HEK293 (cell line): ENCODE measurements around the gene OXSR1.
A peak's percentile ranks its signal among the peaks of the same experiment; 100 is the strongest.

ENCODE experiments used
- GLI2 ChIP-seq: fragments of 450-650 bp; formaldehyde crosslinking; IDR thresholded peaks from 2 replicates; pipeline ENCODE4; 2017; ENCODE audit warnings: missing biosample characterization, missing genetic modification characterization, low read depth, borderline replicate concordance
- GLI4 ChIP-seq: fragments of 450-650 bp; formaldehyde crosslinking; IDR thresholded peaks from 2 replicates; pipeline ENCODE4 v1.5.1; 2016; ENCODE audit warnings: missing biosample characterization, missing genetic modification characterization
- GLIS1 ChIP-seq: fragments of 450-650 bp; formaldehyde crosslinking; IDR thresholded peaks from 2 replicates; pipeline ENCODE4 v1.5.1; 2016; ENCODE audit warnings: missing biosample characterization, missing genetic modification characterization
- HOXC10 ChIP-seq: sonication (generic); formaldehyde crosslinking; IDR thresholded peaks from 2 replicates; pipeline ENCODE4 v1.8.1; 2023; ENCODE audit warnings: mild to moderate bottlenecking, missing genetic modification reagents
- INSM2 ChIP-seq: fragments of 450-650 bp; formaldehyde crosslinking; IDR thresholded peaks from 2 replicates; pipeline ENCODE4 v1.5.1; 2016; ENCODE audit warnings: missing biosample characterization, missing genetic modification characterization
- MYNN ChIP-seq: fragments of 450-650 bp; formaldehyde crosslinking; IDR thresholded peaks from 2 replicates; pipeline ENCODE4 v1.5.1; 2016; ENCODE audit warnings: missing biosample characterization, missing genetic modification characterization, borderline replicate concordance
- SALL2 ChIP-seq: fragments of 450-650 bp; formaldehyde crosslinking; IDR thresholded peaks from 2 replicates; pipeline ENCODE4 v1.5.0; 2017; ENCODE audit warnings: missing biosample characterization, mild to moderate bottlenecking, missing genetic modification characterization, borderline replicate concordance
- ZBTB26 ChIP-seq: fragments of 450-650 bp; formaldehyde crosslinking; optimal IDR thresholded peaks from 2 replicates; pipeline ENCODE3; 2016; ENCODE audit warnings: missing biosample characterization, mild to moderate bottlenecking, missing genetic modification characterization
- ZEB2 ChIP-seq: fragments of 450-650 bp; formaldehyde crosslinking; IDR thresholded peaks from 2 replicates; pipeline ENCODE4 v1.5.1; 2016; ENCODE audit warnings: missing biosample characterization, missing genetic modification characterization
- ZFP69B ChIP-seq: fragments of 450-650 bp; formaldehyde crosslinking; IDR thresholded peaks from 2 replicates; pipeline ENCODE4 v1.5.1; 2016; ENCODE audit warnings: missing biosample characterization, missing genetic modification characterization
- ZNF175 ChIP-seq: fragments of 450-650 bp; formaldehyde crosslinking; IDR thresholded peaks from 2 replicates; pipeline ENCODE4 v1.5.1; 2016; ENCODE audit warnings: missing biosample characterization, missing genetic modification characterization
- ZNF18 ChIP-seq: fragments of 450-650 bp; formaldehyde crosslinking; IDR thresholded peaks from 2 replicates; pipeline ENCODE4 v1.5.1; 2016; ENCODE audit warnings: missing biosample characterization, missing genetic modification characterization
- ZNF239 ChIP-seq: fragments of 450-650 bp; formaldehyde crosslinking; IDR thresholded peaks from 2 replicates; pipeline ENCODE4 v1.5.1; 2016; ENCODE audit warnings: missing biosample characterization, missing genetic modification characterization
- ZNF24 ChIP-seq: fragments of 450-650 bp; formaldehyde crosslinking; IDR thresholded peaks from 2 replicates; pipeline ENCODE4 v1.5.1; 2016; ENCODE audit warnings: missing biosample characterization, missing genetic modification characterization
- ZNF274 ChIP-seq, 2 experiments: fragments of 200-500 bp in 1 of 2; fragments of 450-650 bp in 1 of 2; sonication (Bioruptor generic) in 1 of 2; formaldehyde crosslinking in 1 of 2; IDR thresholded peaks; 2 replicates each; pipeline versions ENCODE4 v1.5.1 to v1.6.1; 2014 to 2016; ENCODE audit warnings: borderline replicate concordance in 1 of 2, inconsistent platforms in 1 of 2, low read length in 1 of 2, missing biosample characterization in 1 of 2, missing genetic modification characterization in 1 of 2
- ZNF302 ChIP-seq: fragments of 450-650 bp; formaldehyde crosslinking; IDR thresholded peaks from 2 replicates; pipeline ENCODE4 v1.5.1; 2016; ENCODE audit warnings: missing biosample characterization, missing genetic modification characterization, low read depth
- ZNF311 ChIP-seq: fragments of 450-650 bp; formaldehyde crosslinking; IDR thresholded peaks from 2 replicates; pipeline ENCODE4 v1.5.1; 2017; ENCODE audit warnings: missing biosample characterization, missing genetic modification characterization, borderline replicate concordance
- ZNF335 ChIP-seq: fragments of 450-650 bp; formaldehyde crosslinking; conservative IDR thresholded peaks from 2 replicates; pipeline ENCODE4 v1.5.1; 2016; ENCODE audit warnings: missing biosample characterization, missing genetic modification characterization
- ZNF362 ChIP-seq: fragments of 450-650 bp; formaldehyde crosslinking; IDR thresholded peaks from 2 replicates; pipeline ENCODE4 v1.5.1; 2016; ENCODE audit warnings: missing biosample characterization, missing genetic modification characterization
- ZNF404 ChIP-seq: fragments of 450-650 bp; formaldehyde crosslinking; IDR thresholded peaks from 2 replicates; pipeline ENCODE4 v1.5.1; 2017; ENCODE audit warnings: missing biosample characterization, missing genetic modification characterization
- ZNF433 ChIP-seq: fragments of 450-650 bp; formaldehyde crosslinking; IDR thresholded peaks from 2 replicates; pipeline ENCODE4 v1.5.1; 2016; ENCODE audit warnings: missing biosample characterization, missing genetic modification characterization, low read depth
- ZNF555 ChIP-seq: fragments of 450-650 bp; formaldehyde crosslinking; conservative IDR thresholded peaks from 2 replicates; pipeline ENCODE4 v1.5.1; 2017; ENCODE audit warnings: missing biosample characterization, mild to moderate bottlenecking, missing genetic modification characterization, inconsistent platforms
- ZNF76 ChIP-seq: fragments of 450-650 bp; formaldehyde crosslinking; IDR thresholded peaks from 2 replicates; pipeline ENCODE4; 2016; ENCODE audit warnings: low read depth, missing biosample characterization, missing genetic modification characterization, borderline replicate concordance
- ZNF792 ChIP-seq: fragments of 450-650 bp; formaldehyde crosslinking; IDR thresholded peaks from 2 replicates; pipeline ENCODE4 v1.5.1; 2016; ENCODE audit warnings: missing biosample characterization, missing genetic modification characterization
- TF ChIP-seq, protein P1 (sequence below): fragments of 450-650 bp; formaldehyde crosslinking; IDR thresholded peaks from 2 replicates; pipeline ENCODE4 v1.5.1; 2016; ENCODE audit warnings: missing biosample characterization, missing genetic modification characterization
- TF ChIP-seq, protein P2 (sequence below): fragments of 450-650 bp; formaldehyde crosslinking; IDR thresholded peaks from 2 replicates; pipeline ENCODE4 v1.5.1; 2016; ENCODE audit warnings: missing biosample characterization, missing genetic modification characterization
- TF ChIP-seq, protein P3 (sequence below): fragments of 450-650 bp; formaldehyde crosslinking; IDR thresholded peaks from 2 replicates; pipeline ENCODE4 v1.5.1; 2017; ENCODE audit warnings: missing biosample characterization, missing genetic modification characterization

OXSR1 gene

GRCh38 chr3:38136777-38137614 lies 28.3 kb upstream of the OXSR1 start, which contains the start of gene ACAA1 (continued):
- TF ChIP-seq, protein P1, sequence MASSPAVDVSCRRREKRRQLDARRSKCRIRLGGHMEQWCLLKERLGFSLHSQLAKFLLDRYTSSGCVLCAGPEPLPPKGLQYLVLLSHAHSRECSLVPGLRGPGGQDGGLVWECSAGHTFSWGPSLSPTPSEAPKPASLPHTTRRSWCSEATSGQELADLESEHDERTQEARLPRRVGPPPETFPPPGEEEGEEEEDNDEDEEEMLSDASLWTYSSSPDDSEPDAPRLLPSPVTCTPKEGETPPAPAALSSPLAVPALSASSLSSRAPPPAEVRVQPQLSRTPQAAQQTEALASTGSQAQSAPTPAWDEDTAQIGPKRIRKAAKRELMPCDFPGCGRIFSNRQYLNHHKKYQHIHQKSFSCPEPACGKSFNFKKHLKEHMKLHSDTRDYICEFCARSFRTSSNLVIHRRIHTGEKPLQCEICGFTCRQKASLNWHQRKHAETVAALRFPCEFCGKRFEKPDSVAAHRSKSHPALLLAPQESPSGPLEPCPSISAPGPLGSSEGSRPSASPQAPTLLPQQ (tag by site-specific recombination), result 0 out of 2 replicates have a peak, but pooled peaks have one; percentile 69
- TF ChIP-seq ZNF76, result no peak
- peak; percentile 49 for TF ChIP-seq ZBTB26 (tag by site-specific recombination)
- TF ChIP-seq GLI2 (tag by site-specific recombination), result no peak
- TF ChIP-seq ZNF18, result no peak
- TF ChIP-seq GLI4 (tag by site-specific recombination), result no peak
- no peak for TF ChIP-seq ZNF274 (IDR thresholded peaks at IDR 0.05; ENCODE audit: low read length)
- TF ChIP-seq ZNF274 (tag by site-specific recombination; IDR thresholded peaks at IDR 0.05; ENCODE audit: borderline replicate concordance), result no peak
- TF ChIP-seq, protein P2, sequence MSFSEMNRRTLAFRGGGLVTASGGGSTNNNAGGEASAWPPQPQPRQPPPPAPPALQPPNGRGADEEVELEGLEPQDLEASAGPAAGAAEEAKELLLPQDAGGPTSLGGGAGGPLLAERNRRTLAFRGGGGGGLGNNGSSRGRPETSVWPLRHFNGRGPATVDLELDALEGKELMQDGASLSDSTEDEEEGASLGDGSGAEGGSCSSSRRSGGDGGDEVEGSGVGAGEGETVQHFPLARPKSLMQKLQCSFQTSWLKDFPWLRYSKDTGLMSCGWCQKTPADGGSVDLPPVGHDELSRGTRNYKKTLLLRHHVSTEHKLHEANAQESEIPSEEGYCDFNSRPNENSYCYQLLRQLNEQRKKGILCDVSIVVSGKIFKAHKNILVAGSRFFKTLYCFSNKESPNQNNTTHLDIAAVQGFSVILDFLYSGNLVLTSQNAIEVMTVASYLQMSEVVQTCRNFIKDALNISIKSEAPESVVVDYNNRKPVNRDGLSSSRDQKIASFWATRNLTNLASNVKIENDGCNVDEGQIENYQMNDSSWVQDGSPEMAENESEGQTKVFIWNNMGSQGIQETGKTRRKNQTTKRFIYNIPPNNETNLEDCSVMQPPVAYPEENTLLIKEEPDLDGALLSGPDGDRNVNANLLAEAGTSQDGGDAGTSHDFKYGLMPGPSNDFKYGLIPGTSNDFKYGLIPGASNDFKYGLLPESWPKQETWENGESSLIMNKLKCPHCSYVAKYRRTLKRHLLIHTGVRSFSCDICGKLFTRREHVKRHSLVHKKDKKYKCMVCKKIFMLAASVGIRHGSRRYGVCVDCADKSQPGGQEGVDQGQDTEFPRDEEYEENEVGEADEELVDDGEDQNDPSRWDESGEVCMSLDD, result no peak
- TF ChIP-seq INSM2 (tag by site-specific recombination), result no peak
- no peak for TF ChIP-seq SALL2 (tag by site-specific recombination)
- no peak for TF ChIP-seq ZEB2 (tag by site-specific recombination)
- TF ChIP-seq ZFP69B (tag by site-specific recombination), result peak; percentile 62; the same call in 1 of the 2 replicates
- TF ChIP-seq ZNF311, result no peak
- TF ChIP-seq HOXC10 (CRISPR knock-in tag), result no peak
- TF ChIP-seq ZNF175 (tag by site-specific recombination), result no peak
- TF ChIP-seq ZNF335 (tag by site-specific recombination), result no peak; the same call in 1 of the 2 replicates
- no peak for TF ChIP-seq ZNF302 (tag by site-specific recombination)
- no peak for TF ChIP-seq GLIS1
- TF ChIP-seq ZNF555 (tag by site-specific recombination), result no peak
- no peak for TF ChIP-seq ZNF239 (tag by site-specific recombination)
- no peak for TF ChIP-seq ZNF792 (tag by site-specific recombination)
- TF ChIP-seq ZNF433 (tag by site-specific recombination), result no peak
- TF ChIP-seq ZNF404 (tag by site-specific recombination), result no peak
- TF ChIP-seq, protein P3, sequence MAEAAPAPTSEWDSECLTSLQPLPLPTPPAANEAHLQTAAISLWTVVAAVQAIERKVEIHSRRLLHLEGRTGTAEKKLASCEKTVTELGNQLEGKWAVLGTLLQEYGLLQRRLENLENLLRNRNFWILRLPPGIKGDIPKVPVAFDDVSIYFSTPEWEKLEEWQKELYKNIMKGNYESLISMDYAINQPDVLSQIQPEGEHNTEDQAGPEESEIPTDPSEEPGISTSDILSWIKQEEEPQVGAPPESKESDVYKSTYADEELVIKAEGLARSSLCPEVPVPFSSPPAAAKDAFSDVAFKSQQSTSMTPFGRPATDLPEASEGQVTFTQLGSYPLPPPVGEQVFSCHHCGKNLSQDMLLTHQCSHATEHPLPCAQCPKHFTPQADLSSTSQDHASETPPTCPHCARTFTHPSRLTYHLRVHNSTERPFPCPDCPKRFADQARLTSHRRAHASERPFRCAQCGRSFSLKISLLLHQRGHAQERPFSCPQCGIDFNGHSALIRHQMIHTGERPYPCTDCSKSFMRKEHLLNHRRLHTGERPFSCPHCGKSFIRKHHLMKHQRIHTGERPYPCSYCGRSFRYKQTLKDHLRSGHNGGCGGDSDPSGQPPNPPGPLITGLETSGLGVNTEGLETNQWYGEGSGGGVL (tag by site-specific recombination), result no peak
- no peak for TF ChIP-seq ZNF24
- TF ChIP-seq MYNN (tag by site-specific recombination), result no peak
- TF ChIP-seq ZNF362 (tag by site-specific recombination), result no peak
